Sigmoid colon (tissue), 4 donors: ENCODE results near the gene MATN4.

ENCODE experiments used
- POLR2A ChIP-seq, 2 donors: fragments of 450-650 bp; IDR thresholded peaks; one replicate each; pipeline ENCODE4 v1.6.1; 2016; ENCODE audit warnings: antibody characterized with exemption in 2 of 2, mild to moderate bottlenecking in 2 of 2, moderate library complexity in 2 of 2
- POLR2AphosphoS5 ChIP-seq, 4 donors: sonication (generic); formaldehyde crosslinking; IDR thresholded peaks; one replicate each; pipeline ENCODE4 v1.6.1; 2017; ENCODE audit warnings: antibody characterized with exemption in 4 of 4
- TF ChIP-seq, protein P1 (sequence below), 4 experiments: fragments of 450-650 bp in 3 of 4; fragments of 200-600 bp in 1 of 4; IDR thresholded peaks; one replicate each; pipeline ENCODE4 v1.5.1; 2016 to 2019; ENCODE audit warnings: antibody characterized with exemption in 4 of 4, mild to moderate bottlenecking in 3 of 4, moderate library complexity in 2 of 4

DNA sequence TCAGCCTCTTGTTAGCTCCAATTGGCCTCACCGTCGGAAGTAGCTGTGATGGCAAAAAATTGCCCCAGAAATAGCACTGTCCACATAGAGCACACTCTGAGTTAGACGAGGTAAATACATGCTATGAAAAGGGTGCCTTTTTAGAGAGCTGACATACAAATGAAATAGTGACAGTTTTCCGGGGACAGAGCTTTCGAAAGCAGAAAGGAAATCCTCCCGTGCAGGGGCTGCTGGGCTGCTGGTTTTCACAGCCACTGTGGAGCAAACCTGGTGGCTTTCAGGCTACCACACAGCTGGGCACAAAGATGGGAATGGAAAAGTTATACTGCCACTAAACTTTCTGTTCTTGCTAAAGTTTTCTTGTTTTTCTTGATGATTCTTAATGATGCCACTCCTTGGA lies 62.0 kb downstream of the MATN4 start:
- TF ChIP-seq, protein P1, sequence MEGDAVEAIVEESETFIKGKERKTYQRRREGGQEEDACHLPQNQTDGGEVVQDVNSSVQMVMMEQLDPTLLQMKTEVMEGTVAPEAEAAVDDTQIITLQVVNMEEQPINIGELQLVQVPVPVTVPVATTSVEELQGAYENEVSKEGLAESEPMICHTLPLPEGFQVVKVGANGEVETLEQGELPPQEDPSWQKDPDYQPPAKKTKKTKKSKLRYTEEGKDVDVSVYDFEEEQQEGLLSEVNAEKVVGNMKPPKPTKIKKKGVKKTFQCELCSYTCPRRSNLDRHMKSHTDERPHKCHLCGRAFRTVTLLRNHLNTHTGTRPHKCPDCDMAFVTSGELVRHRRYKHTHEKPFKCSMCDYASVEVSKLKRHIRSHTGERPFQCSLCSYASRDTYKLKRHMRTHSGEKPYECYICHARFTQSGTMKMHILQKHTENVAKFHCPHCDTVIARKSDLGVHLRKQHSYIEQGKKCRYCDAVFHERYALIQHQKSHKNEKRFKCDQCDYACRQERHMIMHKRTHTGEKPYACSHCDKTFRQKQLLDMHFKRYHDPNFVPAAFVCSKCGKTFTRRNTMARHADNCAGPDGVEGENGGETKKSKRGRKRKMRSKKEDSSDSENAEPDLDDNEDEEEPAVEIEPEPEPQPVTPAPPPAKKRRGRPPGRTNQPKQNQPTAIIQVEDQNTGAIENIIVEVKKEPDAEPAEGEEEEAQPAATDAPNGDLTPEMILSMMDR (IDR thresholded peaks at IDR 0.05), result no peak
- no peak for TF ChIP-seq POLR2A (IDR thresholded peaks at IDR 0.05)
- no peak for TF ChIP-seq POLR2AphosphoS5 (IDR thresholded peaks at IDR 0.05)
